HG02884 (cell line): ENCODE measurements around the gene FBXO41.
A peak's percentile ranks its signal among the peaks of the same experiment; 100 is the strongest.

Experiments
- ATAC-seq: cut with Tn5 transposase; IDR thresholded peaks from one replicate; pipeline ENCODE4 v1.9.1; 2021; ENCODE audit warnings: mild to moderate bottlenecking, moderate library complexity; ENCODE audit not compliant: unreplicated experiment

The FBXO41 gene

DNA sequence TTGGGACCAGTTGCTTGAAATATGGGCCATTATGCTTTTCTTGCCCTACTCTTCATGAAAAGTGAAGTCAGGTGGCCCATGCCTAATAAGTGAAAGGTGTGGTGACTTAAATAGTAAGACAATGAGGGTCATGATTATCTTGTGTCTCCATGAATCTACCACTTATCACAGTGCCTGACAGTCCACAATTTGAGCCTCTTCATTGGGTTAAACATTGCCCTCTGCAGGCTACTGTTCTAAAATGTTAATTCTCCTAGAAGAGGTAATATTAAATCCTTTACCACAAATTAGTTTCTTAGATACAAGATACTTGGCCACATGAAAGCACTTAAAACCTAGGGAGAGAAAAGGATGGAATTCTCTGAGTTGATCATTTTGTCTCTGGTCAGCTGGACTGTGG is 5.0 kb upstream of the FBXO41 start:
- no peak for ATAC-seq

DNA sequence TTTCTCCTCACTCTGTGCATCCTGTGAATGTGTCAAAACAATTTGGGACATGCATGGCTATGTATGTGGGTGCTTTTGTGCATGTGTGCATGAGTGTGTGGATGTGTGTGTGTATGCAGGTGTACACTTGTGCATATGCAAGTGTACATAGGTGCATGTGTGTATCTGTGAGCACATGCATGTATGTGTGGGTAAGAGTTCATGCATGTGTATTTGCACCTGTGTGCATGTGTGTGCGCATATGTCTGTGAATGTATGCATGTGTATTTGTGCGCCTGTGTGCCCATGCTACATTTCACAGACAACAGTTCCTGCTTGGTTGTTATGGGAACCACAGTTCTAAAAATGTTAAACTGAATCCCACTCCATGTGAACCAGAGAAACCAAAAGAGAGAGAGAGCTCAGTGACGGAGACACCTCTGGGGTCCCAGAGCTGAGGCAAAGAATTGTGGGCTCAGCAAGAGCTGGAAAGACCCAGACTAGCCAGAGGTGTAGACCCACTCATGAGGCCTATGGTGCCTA is 1.9 kb upstream of the FBXO41 start:
- no peak for ATAC-seq

DNA sequence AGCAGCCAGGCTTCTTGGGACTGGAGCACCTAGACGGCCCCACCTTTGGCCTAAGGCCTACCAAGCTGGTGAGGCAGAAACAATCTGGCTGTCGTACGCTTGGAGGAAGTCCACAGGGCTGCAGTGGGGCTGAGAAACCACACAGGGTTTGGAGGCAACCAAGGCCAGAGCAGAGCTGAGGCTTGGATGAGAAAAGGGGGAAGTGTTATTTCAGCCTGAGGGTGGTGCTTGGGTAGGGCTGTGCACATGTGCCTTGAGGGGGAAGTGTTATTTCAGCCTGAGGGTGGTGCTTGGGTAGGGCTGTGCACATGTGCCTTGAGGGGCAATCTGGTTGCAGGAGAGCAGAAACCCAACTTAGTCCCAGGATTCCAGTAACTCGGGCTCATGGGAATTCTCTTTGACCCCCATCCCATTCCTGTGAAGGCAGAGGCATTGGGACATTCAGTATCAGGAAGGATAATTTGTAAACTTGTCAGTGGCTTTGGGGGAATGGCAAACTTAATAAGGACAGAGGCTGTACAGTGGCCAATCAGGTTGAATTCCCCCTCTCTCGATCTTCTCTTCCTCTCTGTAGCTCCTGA is 971 bp upstream of the FBXO41 start:
- peak; percentile 64 for ATAC-seq

DNA sequence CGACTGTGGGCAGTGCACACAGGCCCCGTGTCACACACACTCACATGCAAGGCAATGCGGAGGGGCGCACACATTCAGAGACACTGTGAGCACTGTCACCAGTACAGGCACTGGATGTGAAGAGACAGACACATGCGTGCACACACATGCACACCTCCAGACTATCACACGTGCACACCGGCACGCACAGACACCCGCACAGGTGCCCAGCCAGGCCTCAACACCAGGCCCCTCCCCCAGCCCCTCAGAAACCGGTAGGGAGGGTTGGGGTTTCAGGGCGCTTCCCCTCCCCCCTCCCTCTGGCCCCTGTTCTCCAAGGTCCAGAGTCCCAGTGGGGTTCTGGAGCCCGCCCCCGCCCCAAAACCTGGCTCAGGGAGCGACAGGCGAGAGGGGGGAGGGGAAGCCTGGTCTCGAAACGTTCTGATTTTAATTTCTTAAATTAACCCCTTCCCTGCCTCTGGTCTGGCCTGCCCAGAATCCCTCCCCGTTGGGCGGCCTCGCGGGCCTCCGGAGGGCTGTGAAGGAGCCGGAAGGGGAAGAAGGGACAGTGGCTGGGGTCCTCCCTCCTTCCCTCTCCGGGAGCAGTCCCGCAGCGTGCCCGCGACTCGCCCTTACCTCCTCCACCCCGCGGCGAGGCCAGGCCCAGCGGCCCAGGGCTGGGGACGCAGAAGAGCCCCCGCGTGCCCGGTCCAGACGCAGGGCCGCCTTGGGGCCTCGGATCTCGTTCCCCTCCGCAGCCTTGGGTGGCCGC is 558 bp downstream of the FBXO41 start:
- ATAC-seq, result peak; percentile 13

DNA sequence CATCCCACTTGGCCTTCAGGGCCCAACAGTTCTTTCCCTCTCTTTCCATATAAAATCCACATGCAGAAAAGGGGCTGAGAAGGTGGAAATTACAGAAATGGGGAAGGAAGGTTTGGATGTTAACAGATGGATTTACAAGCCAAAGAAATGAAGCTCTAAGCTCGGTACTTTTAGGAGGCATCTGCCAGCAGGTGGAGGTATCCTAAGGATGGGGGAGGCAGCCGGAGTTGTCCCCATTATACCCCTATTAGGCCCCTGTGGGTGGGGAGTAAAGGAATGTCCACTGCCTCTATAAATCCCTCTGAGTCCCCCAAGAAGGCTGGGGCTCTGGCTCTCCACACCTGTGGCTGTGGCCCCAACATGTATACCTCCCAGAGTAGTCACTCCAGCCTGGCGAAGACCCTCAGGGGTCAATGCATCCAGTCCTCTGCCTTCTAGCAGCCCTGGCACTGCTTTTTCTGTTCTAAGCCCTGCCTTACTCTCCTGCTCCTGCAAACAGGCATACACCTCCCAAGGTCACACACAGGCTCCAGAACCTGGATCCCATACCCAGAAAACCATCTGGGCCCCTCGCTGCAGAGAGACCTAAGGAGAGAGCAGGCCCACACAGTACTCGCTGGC is 1.2 kb downstream of the FBXO41 start:
- no peak for ATAC-seq

DNA sequence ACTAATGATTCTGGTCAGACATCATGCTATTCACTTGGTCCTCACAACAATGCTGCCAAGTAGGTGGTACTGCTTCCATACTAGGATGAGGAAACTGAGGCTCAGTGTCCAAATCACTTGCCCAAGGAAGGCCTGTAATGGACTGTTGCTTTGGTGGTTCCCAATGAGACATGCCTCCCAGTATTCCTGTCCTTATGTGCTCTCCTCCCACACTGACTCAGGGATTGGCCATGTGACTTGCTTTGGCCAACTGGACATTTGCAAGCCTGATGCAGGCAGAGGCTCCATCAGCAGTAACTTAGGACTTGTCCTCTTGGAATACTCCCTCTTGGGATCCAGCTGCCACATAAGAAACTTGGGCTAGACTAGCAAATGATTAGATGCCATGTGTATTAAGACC is 3.0 kb downstream of the FBXO41 start:
- no peak for ATAC-seq

DNA sequence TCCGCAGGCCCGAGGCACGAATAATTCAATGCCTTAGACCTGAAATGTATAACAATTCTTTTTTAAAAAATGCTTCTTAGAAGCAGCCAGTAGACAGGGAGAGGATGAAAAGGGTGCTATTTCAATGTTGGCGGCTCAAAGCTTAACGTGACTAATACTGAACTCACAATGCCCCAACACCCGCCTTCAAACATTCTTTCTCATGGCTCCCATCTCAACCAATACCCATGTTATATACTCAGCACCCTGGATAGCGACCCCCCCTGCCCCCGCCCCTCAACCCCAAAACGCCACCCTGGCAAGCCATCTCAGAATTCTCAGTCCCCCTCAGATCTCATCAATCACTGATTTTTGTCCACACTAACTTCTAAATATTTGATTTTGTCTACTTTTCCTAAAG is 4.4 kb downstream of the FBXO41 start:
- ATAC-seq, result no peak

DNA sequence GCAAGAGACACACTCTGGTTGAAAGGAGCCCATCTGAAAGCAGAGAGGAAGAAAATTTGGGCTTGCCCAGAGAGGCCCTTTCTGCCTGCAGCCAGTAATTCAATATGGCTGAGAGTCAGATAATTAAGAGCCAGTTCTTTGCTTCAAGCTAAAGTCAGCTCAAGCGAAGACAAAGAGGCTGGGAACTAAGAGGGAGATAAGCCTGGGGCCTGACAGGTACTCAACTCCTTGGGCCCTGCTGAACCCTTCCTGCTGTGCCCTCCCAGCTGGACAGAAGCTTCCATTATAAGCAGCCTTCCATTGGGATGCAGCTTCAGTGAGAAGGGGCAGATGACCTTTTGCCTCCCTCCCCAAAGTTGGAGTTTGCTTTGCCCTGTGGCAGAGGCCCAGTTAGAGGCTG is 12.0 kb downstream of the FBXO41 start:
- no peak for ATAC-seq

DNA sequence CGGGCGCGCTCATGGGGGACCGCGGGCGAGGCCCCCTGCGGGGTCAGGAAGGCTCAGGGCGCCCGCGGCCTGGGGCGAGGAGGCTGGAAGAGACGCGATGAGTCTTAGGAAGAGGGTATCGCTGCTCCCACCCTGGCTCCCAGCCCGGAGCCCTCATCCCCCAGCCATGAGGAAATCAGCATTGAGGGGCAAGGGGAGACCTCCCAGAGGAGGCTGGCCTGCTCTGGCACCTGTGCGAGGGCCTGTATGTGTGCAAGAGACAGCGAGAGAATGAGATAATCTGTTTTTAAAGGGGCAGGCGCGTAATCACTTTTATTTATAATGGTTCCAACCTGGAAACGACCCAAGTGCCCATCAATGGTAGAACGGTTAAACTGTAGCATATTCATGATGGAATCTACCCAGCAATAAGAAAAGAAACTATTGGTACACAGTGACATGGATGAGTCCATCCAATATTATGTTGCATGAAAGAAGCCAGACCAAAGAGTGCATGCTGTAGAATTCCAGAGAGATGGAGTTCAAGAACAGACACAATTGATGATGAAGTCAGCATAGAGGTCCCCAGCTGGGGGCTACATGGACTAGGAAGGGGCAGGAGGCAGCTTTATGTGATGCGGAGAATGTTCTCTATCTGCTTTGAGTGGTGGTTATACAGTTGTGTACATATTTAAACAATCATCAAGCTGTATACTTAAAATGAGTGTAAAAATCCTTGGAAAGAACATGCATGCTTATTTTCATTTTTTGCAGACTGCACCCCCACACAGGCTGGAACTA is 14.4 kb downstream of the FBXO41 start:
- peak; percentile 35 for ATAC-seq

DNA sequence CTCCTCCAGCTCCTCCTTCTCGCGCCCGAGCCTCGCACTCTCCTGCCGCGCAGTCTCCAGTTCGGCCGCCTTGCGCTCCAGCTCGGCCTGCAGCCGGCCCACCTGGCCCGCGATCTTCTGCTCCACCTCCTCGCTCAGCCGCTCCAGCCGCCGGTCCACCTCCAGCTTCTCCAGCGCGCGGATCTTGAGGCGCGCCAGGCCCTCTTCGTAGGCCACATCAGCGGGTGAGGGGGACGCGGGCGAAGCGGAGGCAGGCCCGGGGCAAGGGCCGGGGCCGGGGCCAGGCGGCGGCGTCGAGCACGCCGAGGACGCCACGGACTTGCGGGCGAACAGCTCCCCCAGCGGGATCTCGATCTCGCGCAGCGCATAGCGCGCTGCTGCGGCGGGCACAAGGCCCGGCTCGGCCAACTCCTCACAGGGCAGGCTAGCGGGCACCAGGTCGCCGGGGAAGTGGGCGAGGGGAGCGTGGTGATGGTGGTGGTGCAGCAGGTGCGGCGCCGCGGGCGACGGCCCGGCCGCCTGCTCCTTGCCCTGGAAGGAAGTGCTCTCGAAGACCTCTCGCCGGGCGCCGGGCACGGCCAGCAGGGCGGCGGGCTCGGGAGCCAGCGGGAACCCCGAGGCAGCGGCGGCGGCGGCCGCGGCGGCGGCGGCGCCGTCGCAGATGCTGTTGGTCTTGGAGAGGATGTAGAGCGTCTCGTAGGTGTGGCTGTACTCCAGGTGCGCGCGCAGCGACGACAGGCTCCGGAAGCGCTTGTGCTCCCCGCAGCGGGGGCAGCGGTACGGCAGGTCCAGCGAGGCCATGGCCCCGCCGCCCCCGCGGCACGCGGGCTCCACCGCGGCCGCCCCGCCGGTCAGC is 15.2 kb downstream of the FBXO41 start:
- ATAC-seq, result peak; percentile 92

DNA sequence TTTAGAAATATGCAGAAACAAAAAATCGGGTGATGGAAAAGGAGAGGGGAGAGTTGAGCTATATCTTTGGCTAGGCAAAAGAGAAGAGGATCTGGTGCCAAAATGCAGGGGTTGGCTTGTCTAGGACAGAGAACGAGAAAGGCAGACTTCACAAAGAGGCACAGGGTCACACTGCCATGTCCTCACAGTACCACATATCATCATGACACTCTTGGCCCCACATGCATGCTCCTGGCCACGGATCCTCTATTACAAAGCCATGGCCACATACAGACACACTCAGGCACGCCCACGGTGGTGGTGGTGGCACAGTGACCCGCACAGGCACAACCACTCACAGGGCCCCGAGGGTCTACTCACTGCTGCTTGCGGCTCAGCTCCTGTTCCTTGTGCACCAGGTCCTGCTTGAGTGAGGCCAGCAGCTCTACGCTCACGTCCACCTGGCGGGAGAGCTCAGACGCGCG is 15.9 kb downstream of the FBXO41 start:
- ATAC-seq, result no peak

DNA sequence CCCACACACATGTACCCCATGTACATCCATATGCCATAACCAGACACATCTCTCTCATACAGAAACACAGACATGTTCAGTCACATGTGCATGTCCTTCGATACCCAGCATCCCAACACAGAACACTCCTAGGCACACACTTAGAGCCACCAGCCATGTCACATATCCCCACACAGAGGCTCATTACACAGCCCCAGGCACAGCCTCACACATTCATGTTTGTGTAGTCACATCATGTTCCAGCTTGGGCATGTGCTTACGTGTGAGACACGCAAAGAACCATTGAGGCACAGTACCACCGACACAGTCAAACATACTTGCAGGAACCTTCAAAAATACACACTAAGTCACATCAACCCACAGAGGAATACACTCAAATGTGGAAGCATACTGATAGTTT is 17.3 kb downstream of the FBXO41 start:
- no peak for ATAC-seq

DNA sequence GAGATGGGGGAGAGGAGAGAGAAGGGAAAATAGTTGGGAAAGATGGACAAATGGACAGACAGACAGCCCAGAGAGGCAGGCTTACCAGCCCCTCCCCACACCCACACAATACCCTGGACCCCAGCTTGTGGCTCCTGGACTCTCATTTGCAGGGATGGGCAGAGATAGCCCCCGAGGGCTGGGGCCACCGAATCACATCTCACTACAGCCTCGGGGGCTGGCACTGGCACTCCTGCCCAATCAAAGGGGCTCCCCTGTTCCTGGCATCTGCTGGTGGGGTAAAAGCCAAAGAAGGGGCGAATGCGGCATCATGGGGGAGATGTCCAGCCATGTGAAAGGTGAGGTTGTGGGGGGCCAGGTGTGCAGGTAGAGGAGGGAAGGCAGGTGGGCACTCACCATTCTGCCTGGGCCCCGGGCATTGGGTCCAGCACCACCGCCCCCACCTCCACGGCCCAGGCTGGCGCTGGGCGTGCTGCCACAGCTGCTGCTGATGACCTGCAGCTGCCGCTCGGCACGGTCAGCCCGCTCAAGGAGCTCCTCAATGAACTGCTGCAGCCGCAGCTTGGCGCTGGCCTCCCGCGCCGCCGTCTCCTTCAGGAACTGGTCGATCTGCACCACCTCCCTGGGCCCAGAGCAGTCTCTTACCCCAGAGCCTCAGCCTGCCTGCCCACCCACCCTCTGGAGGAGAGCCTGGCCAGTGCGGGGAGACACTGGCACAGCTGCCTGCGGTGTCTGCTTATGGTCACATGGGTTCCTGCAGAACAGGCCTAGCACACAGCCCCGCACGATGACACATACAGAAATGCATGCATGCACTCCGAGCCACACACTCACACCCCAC is 18.0 kb downstream of the FBXO41 start:
- no peak for ATAC-seq

DNA sequence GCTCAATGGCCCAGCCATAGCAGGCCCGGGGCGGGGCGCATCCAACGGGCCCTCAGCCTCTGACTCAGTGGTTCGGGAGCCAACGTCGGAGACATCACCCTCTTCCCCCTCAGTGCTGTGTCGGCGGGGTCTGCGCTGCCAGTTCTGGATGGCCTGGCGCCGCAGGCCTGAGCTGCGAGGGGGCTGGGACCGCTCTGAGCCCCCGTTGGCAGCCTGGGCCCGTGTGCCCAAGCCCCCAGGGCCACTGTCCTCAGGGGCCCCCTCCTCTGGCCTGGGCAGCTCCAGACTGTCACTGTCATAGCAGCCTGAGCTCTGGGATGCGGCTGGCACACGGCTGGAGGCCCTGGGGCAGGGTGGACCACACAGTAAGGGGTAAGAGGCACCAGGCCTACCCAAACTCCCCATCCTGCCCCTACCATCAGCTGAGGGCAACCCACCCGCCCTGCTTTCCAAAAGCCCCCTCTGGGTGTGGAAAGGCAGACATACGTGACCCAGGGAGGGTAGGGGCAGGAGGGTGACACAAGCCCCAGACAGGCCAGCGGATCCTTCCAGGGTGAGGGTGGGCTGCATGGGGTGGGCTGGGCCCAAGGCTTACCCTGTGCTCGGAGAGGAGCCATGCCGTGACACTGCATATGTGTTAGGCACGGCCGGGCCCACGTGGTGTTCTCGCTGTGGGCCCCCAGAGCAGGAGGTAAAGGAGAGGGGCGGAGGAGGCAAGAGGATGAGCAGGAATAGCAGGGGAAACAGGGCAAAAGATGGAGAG is 18.8 kb downstream of the FBXO41 start:
- no peak for ATAC-seq

DNA sequence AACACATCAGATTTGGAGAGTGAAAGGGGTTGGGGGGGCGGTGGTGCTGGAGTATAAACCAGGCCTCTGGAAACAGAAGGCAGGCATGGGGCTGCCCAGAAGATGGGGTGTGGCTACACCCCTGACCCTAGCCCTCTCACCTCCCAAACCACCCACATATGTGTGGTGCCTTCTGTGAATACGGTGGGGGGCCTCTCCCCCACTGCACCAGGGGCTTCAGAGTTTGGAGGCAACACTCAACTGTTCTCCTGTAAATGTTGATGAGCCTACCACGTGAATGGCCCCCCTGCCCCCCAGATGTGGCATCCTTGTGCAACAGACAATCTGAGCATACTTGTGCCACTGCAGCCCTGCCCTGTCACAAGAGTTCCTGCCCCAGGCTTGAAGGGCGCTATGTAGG is 19.5 kb downstream of the FBXO41 start:
- no peak for ATAC-seq

DNA sequence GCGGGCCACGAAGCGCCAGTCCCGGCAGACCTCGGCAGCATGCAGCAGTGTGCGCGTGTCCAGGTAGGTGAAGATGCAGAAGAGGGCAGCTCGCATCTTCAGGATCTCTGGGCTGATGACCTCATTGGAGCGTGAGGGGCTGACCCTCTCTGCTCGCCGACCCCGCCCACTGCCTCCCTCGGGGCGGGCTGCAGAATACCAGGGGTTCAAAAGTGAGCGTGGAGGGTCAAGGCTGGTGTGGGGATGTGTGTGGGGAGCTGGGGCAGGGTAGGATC is 20.0 kb downstream of the FBXO41 start:
- ATAC-seq, result no peak

DNA sequence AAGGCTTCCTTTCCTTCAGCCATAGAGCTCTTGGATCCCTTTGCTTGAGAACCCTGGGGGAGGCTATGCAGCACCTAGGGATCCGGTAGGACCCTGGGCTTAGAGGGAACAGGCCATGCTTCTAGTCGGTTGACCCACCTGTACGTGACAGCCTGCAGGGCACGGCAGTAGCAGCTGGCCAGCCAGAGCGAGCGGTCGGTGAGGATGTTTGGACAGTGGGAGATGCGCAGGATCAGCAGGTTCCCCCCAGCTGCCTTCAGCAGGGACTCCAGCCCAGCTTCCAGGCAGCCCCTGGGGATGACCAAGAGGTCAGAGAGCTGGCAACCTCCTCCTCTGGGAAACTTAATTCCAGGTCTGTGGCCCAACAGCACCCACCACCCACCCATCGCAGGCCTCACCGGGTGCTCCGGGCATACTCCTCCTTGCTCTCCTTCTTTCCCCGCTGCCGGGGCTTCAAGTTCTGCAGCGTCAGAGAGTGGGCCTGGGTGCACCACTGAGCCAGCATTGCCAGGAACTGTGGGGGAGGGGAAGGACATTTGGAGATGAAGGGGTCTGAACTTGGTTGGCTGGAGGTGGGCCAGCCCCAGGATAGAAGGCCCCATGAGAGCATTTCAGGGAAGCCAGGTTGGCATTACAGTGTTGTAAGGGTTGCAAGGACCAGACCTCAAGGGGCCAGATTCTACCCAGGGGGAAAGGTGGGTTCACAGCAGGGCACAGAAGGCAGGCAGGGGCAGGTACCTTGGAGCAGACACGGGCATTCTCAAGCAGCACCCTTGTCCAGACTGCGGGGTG is 20.5 kb downstream of the FBXO41 start:
- no peak for ATAC-seq
